Endothelial cell of umbilical vein (primary cell): ENCODE measurements around the gene ATP1A4.

ENCODE experiments used
- EZH2 ChIP-seq: IDR thresholded peaks from 2 replicates; pipeline ENCODE4 v1.6.1; 2012; ENCODE audit warnings: borderline replicate concordance, low read depth, mild to moderate bottlenecking, moderate library complexity, low read length, inconsistent platforms; ENCODE audit not compliant: severe bottlenecking
- JUN ChIP-seq: IDR thresholded peaks from 2 replicates; pipeline ENCODE4 v1.6.1; 2011; ENCODE audit warnings: borderline replicate concordance, low read depth; ENCODE audit not compliant: insufficient read length, insufficient read depth
- POLR2A ChIP-seq: IDR thresholded peaks from 2 replicates; pipeline ENCODE4 v1.6.1; 2012; ENCODE audit warnings: low read depth, mild to moderate bottlenecking, control low read depth, low read length
- POLR2AphosphoS5 ChIP-seq: IDR thresholded peaks from 2 replicates; pipeline ENCODE4 v1.6.1; 2012; ENCODE audit warnings: low read depth, mild to moderate bottlenecking, control low read depth, low read length, moderate library complexity; ENCODE audit not compliant: insufficient read depth
- TF ChIP-seq, protein P1 (sequence below), 2 donors: IDR thresholded peaks; 1 replicate in 1 of 2; 2 replicates in 1 of 2; pipeline ENCODE4 v1.5.1; 2011; ENCODE audit warnings: low read length in 2 of 2, mild to moderate bottlenecking in 2 of 2, moderate library complexity in 2 of 2, control low read depth in 1 of 2, inconsistent platforms in 1 of 2, low read depth in 1 of 2; ENCODE audit not compliant: insufficient read depth in 1 of 2; ENCODE audit errors: extremely low read depth in 1 of 2

DNA sequence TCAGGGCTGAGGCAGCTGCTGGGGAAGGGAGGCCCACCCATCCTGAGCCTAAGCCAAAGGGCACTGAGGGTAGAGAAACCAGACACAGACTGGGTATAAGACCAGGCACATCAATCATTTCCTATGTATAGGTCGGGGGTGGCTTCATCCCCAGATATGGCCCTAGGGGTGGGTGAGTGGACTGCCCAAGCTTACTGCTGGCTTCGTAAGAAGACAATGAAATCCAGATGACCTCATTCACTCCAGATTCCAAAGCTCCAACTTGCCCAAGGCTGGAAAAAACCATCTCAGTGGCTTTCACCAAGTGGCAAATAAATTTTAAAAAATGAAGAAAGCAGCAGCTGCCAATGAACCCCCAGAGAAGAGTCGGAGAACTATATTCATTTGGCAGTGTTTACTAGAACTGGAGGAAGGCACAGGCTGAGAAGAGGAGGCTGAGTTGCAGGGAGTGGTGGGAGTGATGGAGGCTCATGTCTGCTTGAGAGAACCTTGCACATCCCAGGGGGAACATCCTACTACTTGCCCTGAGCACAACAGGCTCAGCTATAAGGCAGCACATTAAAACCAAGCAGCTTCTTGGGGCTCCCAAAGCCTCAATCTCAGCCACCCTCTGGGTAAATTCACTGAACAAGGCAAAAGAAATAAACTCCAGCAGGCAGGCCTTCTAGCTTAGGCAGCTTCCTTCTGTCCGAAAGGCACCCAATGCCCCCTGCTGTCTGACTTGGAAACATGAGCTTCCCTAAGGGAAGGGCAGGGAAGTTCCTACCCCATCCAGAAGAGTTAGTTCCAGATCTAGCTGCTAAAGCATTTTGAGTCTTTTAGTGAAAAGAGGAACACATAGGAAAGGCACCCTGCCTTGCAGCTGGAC is 67.9 kb downstream of the ATP1A4 start:
- TF ChIP-seq, protein P1, sequence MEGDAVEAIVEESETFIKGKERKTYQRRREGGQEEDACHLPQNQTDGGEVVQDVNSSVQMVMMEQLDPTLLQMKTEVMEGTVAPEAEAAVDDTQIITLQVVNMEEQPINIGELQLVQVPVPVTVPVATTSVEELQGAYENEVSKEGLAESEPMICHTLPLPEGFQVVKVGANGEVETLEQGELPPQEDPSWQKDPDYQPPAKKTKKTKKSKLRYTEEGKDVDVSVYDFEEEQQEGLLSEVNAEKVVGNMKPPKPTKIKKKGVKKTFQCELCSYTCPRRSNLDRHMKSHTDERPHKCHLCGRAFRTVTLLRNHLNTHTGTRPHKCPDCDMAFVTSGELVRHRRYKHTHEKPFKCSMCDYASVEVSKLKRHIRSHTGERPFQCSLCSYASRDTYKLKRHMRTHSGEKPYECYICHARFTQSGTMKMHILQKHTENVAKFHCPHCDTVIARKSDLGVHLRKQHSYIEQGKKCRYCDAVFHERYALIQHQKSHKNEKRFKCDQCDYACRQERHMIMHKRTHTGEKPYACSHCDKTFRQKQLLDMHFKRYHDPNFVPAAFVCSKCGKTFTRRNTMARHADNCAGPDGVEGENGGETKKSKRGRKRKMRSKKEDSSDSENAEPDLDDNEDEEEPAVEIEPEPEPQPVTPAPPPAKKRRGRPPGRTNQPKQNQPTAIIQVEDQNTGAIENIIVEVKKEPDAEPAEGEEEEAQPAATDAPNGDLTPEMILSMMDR (IDR thresholded peaks at IDR 0.05; ENCODE audit: extremely low read depth in 1 of 2, insufficient read depth in 1 of 2, low read depth in 1 of 2, low read length in 2 of 2), result peak; percentile 52 to 70
- no peak for TF ChIP-seq POLR2AphosphoS5
- no peak for TF ChIP-seq JUN
- no peak for TF ChIP-seq POLR2A
- TF ChIP-seq EZH2, result no peak
